ENCODE data around the gene FLNB.

Gene FLNB

GRCh38 chr3:58009749-58010535, 1.7 kb downstream of the FLNB start:
- no peak for DNase-seq

- DNase-seq, result no peak
Observed at GRCh38 chr3:58010562-58010961, 2.3 kb downstream of the FLNB start.

- no peak for DNase-seq
Observed at GRCh38 chr3:58011580-58011979, 3.4 kb downstream of the FLNB start.

GRCh38 chr3:58012302-58012701, 4.1 kb downstream of the FLNB start:
- no peak for DNase-seq

- no peak for DNase-seq
Observed at GRCh38 chr3:58013099-58013498, 4.9 kb downstream of the FLNB start.

GRCh38 chr3:58013973-58014649, 5.9 kb downstream of the FLNB start:
- DNase-seq, result no peak

- no peak for DNase-seq
Observed at GRCh38 chr3:58015520-58015915, 7.3 kb downstream of the FLNB start.

- DNase-seq, result no peak
Observed at GRCh38 chr3:58016710-58017109, 8.5 kb downstream of the FLNB start.

GRCh38 chr3:58018892-58019742, 10.9 kb downstream of the FLNB start:
- DNase-seq, result no peak

- no peak for DNase-seq
Observed at GRCh38 chr3:58020783-58021071, 12.5 kb downstream of the FLNB start.

- DNase-seq, result no peak
Observed at GRCh38 chr3:58021072-58021959, 13.1 kb downstream of the FLNB start.

GRCh38 chr3:58021962-58022361, 13.7 kb downstream of the FLNB start:
- DNase-seq, result no peak

GRCh38 chr3:58022490-58022889, 14.3 kb downstream of the FLNB start:
- no peak for DNase-seq

GRCh38 chr3:58023531-58023930, 15.3 kb downstream of the FLNB start:
- no peak for DNase-seq

GRCh38 chr3:58025406-58025805, 17.2 kb downstream of the FLNB start:
- DNase-seq, result no peak

GRCh38 chr3:58025837-58026569, 17.8 kb downstream of the FLNB start:
- DNase-seq, result no peak

- no peak for DNase-seq
Observed at GRCh38 chr3:58026598-58026997, 18.4 kb downstream of the FLNB start.

GRCh38 chr3:58027704-58028317, 19.6 kb downstream of the FLNB start:
- DNase-seq, result no peak

GRCh38 chr3:58028902-58029301, 20.7 kb downstream of the FLNB start:
- no peak for DNase-seq

GRCh38 chr3:58029842-58030584, 21.8 kb downstream of the FLNB start:
- DNase-seq, result no peak

- no peak for DNase-seq
Observed at GRCh38 chr3:58032186-58032585, 24.0 kb downstream of the FLNB start.
